Activated CD4-positive, alpha-beta T cell treated with anti-CD3 and anti-CD28 coated beads for 36 hours (primary cell): ENCODE data around the gene TCF7L2. TPM values are rescaled to one million over a fixed set of nuclear protein-coding genes. Genes with fewer than 3 reads are reported as not detected.

Experiments
- ATAC-seq: fragments of 200-7000 bp; cut with Tn5 transposase; one replicate; pipeline ENCODE4 v1.10.0; 2021; ENCODE audit warnings: mild to moderate bottlenecking, moderate library complexity
- CTCF ChIA-PET: fragments of 350-600 bp; sonication (Branson Sonifier 250); formaldehyde crosslinking; loops from one replicate; lab custom pipeline; 2021; ENCODE audit warnings: antibody characterized with exemption; lab: Charles Lee
- POLR2A ChIA-PET: fragments of 350-600 bp; sonication (Branson Sonifier 250); formaldehyde crosslinking; loops from one replicate; lab custom pipeline; 2021; ENCODE audit warnings: antibody characterized with exemption, inconsistent platforms; lab: Charles Lee
- DNase-seq: peaks from one replicate; pipeline ENCODE4 v3.0.0-alpha.2; 2020
- H3K27ac Mint-ChIP-seq: one replicate; pipeline ENCODE4 v1.8.0; 2021; ENCODE audit warnings: mixed read lengths
- H3K27me3 Mint-ChIP-seq: one replicate; pipeline ENCODE4 v1.8.0; 2021; ENCODE audit warnings: mixed read lengths
- H3K36me3 Mint-ChIP-seq: one replicate; pipeline ENCODE4 v1.8.0; 2021; ENCODE audit warnings: low read depth, mixed read lengths
- H3K4me1 Mint-ChIP-seq: one replicate; pipeline ENCODE4 v1.8.0; 2021; ENCODE audit warnings: mixed read lengths
- H3K4me3 Mint-ChIP-seq: one replicate; pipeline ENCODE4 v1.8.0; 2021; ENCODE audit warnings: mild to moderate bottlenecking, moderate library complexity, mixed read lengths
- H3K9me3 Mint-ChIP-seq: one replicate; pipeline ENCODE4 v1.8.0; 2021; ENCODE audit warnings: low read depth, mixed read lengths
- intact Hi-C, 2 experiments: fragments of 100-400 bp; cut with DNase I in 1 of 2; cut with micrococcal nuclease in 1 of 2; formaldehyde crosslinking; loops; one replicate each; pipeline versions ENCODE4 v1.14.2 to v1.15.1; 2022 to 2024; cut with DNase I, micrococcal nuclease
- total RNA-seq, 2 experiments: library from RNA; stranded (reverse); gene quantifications; one replicate each; pipeline ENCODE4 v1.2.3, GENCODE V29; 2021

TCF7L2 gene
- total RNA-seq, 2 experiments from 2014 or later, result 0.87 to 1.7 TPM

DNA sequence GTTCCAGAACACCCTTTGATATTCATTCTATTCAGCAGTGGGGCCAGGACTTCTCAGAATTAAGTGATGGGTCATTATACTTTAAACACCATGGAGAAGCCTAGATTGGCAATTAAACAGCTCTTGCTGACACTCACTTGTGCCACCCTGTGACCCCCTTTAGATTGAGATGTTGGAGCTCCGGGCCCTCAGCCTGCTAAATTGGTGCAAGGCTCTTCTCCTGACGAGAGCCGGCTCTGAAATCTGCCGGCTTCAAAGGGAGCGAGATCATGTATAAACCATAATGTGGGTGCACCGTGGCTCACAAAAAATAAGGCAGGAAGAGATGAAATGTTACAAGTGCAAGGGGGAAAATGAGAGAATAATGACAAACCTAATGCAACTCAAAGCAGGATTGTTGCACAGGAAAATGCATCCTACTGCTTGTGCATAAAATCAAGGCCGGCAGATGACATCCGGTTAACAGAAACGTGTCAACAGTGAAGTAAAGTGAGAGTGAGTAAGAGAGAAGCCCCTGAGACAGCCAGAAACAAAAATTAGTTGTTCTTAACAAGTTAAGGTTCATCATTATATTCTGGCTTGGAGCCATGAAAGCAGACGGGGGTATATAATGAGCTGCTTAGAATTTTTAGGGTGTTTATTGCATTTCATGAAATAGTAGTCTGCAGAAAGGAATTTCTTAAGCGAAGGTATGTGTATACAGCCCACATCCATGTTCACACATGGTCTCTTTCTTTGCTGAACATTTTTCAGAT is 198.2 kb downstream of the TCF7L2 start:
- H3K4me1 Mint-ChIP-seq, result no peaks in the 10 kb centered on the region
- no peak overlapping the region for H3K4me3 Mint-ChIP-seq
- peaks cover 6% of the 10 kb centered on the region for H3K36me3 Mint-ChIP-seq
- ATAC-seq (no peak), DNase-seq (no peak)
- no peaks in the 10 kb centered on the region for H3K27me3 Mint-ChIP-seq
- intact Hi-C loops, result no loop called here
- CTCF ChIA-PET, result interaction anchor here (1.4 kb wide), 1 partner anchor 26 kb away, joined by 3 read pairs; no protein-coding TSS in a partner anchor
- H3K9me3 Mint-ChIP-seq, result no peaks in the 10 kb centered on the region
- POLR2A ChIA-PET, result interaction anchor here (0.6 kb wide), 1 partner anchor 146 kb away, joined by 3 read pairs; no protein-coding TSS in a partner anchor
- no peak overlapping the region for H3K27ac Mint-ChIP-seq

DNA sequence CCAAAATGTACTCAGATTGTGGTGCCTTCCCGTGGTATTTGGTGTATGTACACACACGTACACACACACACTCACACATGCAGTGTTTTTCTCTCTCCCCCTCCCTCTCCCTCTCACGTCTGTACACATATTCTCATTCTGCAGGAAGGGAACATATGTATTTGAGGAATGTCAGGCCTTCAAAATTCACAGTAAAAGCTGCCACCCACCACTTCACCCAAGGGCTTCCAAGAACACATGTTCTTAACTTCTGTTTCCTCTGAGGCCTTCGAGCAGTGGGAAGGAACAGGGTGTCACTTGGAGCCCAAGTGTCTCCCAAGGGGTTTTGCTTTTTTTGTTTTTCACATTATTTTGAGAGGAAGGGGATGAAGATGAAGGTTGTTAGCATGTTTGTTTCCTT is 198.9 kb downstream of the TCF7L2 start:
- H3K27me3 Mint-ChIP-seq, result no peaks in the 10 kb centered on the region
- intact Hi-C loops, result no loop called here
- DNase-seq (no peak), ATAC-seq (no peak)
- no peak overlapping the region for H3K4me3 Mint-ChIP-seq
- no peaks in the 10 kb centered on the region for H3K4me1 Mint-ChIP-seq
- peaks cover 7% of the 10 kb centered on the region for H3K36me3 Mint-ChIP-seq
- ChIA-PET CTCF (interaction anchor here (0.6 kb wide), 1 partner anchor 26 kb away, joined by 3 read pairs; no protein-coding TSS in a partner anchor), POLR2A (no interaction called here)
- H3K9me3 Mint-ChIP-seq, result no peaks in the 10 kb centered on the region
- H3K27ac Mint-ChIP-seq, result no peak overlapping the region

DNA sequence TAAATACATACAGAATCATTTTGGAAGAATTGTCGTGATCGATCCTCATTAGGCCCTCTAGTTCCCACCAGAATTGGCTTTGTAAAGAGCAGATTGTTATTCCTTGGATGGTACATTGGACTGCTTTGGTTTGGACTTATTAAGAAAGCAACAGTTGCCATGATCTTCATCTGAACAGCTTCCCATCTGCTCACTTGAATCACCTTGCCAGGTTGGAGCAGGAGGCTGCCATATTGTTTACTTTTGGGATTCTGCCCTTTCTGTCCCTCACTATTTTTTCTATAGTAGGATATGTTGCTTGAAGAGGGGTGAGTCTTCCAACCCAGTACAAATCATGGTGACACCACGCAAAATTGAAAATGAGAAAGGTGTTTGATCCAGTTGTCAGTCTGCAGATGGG is 199.6 kb downstream of the TCF7L2 start:
- DNase-seq, result no peak
- ChIA-PET POLR2A (no interaction called here), CTCF (interaction anchor here (0.7 kb wide), 1 partner anchor 160 kb away, joined by 3 read pairs; no protein-coding TSS in a partner anchor)
- H3K27ac Mint-ChIP-seq, result no peak overlapping the region
- H3K9me3 Mint-ChIP-seq, result no peaks in the 10 kb centered on the region
- peaks cover 7% of the 10 kb centered on the region for H3K36me3 Mint-ChIP-seq
- intact Hi-C loops, result no loop called here
- ATAC-seq, result no peak
- no peaks in the 10 kb centered on the region for H3K4me1 Mint-ChIP-seq
- H3K4me3 Mint-ChIP-seq, result no peak overlapping the region
- no peaks in the 10 kb centered on the region for H3K27me3 Mint-ChIP-seq

DNA sequence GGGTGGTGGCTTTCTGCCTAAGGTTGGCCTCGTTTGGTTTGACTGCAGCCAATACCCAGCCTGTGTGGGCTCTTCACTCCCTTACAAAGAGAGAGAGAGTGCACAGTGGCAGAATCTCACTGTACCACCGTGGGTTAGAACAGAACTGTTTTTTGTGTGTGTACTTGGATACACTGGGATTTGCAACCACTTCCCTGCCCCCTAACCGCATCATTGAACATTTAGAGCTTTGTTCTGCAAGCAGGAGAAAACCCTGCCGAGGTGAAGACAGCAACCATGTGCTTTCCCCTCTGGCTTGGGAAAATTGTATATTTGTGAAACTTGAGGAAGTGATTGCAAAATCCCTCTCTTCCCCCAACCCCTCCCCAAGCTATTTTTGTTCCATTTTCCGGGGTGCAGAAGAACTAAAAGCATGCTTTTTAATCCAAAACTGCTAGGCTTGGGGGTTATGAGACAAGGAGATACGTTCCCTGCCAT is 201.2 kb downstream of the TCF7L2 start:
- Mint-ChIP-seq H3K27ac (no peak overlapping the region), H3K9me3 (no peaks in the 10 kb centered on the region), H3K4me1 (no peaks in the 10 kb centered on the region), H3K4me3 (no peak overlapping the region), H3K36me3 (peaks cover 7% of the 10 kb centered on the region), H3K27me3 (no peaks in the 10 kb centered on the region)
- CTCF ChIA-PET, result interaction anchor here (0.6 kb wide), 1 partner anchor 10 kb away, joined by 4 read pairs; no protein-coding TSS in a partner anchor
- no peak for ATAC-seq
- intact Hi-C loops, result no loop called here
- POLR2A ChIA-PET, result no interaction called here
- no peak for DNase-seq

DNA sequence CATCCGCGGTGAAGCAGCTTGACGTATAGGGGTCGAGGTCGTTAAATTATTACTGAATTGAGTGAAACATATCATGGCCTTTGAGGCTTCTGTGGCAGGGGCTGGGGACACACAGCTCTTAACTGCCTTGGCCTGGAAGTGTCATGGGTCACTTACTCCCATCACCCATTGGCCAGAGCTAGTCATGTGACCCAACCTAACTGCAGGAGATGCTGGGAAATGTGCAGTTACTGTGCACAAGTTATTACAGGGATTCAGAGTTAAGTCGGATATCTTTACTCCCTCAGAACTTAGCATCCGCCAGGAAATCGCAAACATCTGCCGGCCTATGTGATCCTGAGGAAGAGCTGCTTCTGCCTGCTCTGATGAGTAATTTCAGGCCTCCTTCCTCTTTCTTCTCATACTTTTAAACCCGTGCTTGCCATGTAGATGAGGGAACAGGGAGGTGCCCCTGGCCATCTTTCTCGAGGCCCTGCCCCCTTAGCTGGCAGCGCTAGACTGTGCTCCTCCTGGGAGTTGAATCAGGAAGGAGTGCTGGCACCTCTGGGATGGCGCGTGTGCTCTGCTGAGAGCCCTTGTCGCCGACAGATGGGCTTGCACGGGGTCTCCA is 203.6 kb downstream of the TCF7L2 start:
- no peaks in the 10 kb centered on the region for H3K4me1 Mint-ChIP-seq
- H3K27me3 Mint-ChIP-seq, result no peaks in the 10 kb centered on the region
- H3K36me3 Mint-ChIP-seq, result peaks cover 7% of the 10 kb centered on the region
- POLR2A ChIA-PET, result no interaction called here
- H3K4me3 Mint-ChIP-seq, result no peak overlapping the region
- intact Hi-C loops, result no loop called here
- DNase-seq, result no peak
- no peak overlapping the region for H3K27ac Mint-ChIP-seq
- CTCF ChIA-PET, result interaction anchor here (0.9 kb wide), 1 partner anchor 1017 kb away, joined by 3 read pairs; no protein-coding TSS in a partner anchor
- no peaks in the 10 kb centered on the region for H3K9me3 Mint-ChIP-seq
- no peak for ATAC-seq

- Mint-ChIP-seq H3K27me3 (no peaks in the 10 kb centered on the region), H3K27ac (no peak overlapping the region), H3K9me3 (no peaks in the 10 kb centered on the region), H3K36me3 (peaks cover 3% of the 10 kb centered on the region), H3K4me3 (no peak overlapping the region), H3K4me1 (no peaks in the 10 kb centered on the region)
- POLR2A ChIA-PET, result no interaction called here
- CTCF ChIA-PET, result no interaction called here
- intact Hi-C loops, result no loop called here
- ATAC-seq, result no peak
- DNase-seq, result no peak
These were observed 207.4 kb downstream of the TCF7L2 start for GRCh38 chr10:113157441-113157840.

DNA sequence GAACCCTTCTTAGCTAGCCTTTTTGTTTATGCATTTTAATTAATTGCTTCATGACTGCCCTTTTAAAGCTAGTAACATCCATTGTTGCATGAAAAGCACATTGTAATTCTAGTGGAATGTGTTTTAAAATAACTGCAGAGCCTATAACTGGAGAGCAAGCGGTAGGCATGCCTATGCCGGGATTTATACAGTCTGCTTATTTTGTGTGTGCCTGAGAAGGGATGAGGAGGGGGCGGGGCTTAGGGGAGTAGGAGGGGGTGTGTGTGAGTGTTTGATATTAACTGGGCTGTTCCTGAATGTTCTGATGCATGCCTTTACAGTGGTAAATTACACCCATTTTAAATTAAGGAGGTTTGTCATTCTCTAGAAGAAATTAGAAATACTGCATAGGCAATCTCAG is 208.1 kb downstream of the TCF7L2 start:
- intact Hi-C loops, result no loop called here
- Mint-ChIP-seq H3K9me3 (no peaks in the 10 kb centered on the region), H3K27me3 (no peaks in the 10 kb centered on the region), H3K27ac (no peak overlapping the region), H3K36me3 (peaks cover 2% of the 10 kb centered on the region), H3K4me3 (no peak overlapping the region), H3K4me1 (no peaks in the 10 kb centered on the region)
- DNase-seq (no peak), ATAC-seq (no peak)
- CTCF ChIA-PET, result no interaction called here
- POLR2A ChIA-PET, result no interaction called here

GRCh38 chr10:113159563-113159962 is 209.5 kb downstream of the TCF7L2 start:
- intact Hi-C loops, result no loop called here
- ChIA-PET CTCF (no interaction called here), POLR2A (interaction anchor here (0.6 kb wide), 1 partner anchor 17 kb away, joined by 8 read pairs; no protein-coding TSS in a partner anchor)
- H3K4me1 Mint-ChIP-seq, result no peaks in the 10 kb centered on the region
- no peak for ATAC-seq
- H3K36me3 Mint-ChIP-seq, result no peaks in the 10 kb centered on the region
- H3K27me3 Mint-ChIP-seq, result no peaks in the 10 kb centered on the region
- no peak for DNase-seq
- H3K9me3 Mint-ChIP-seq, result no peaks in the 10 kb centered on the region
- H3K27ac Mint-ChIP-seq, result no peak overlapping the region
- H3K4me3 Mint-ChIP-seq, result no peak overlapping the region

- H3K36me3 Mint-ChIP-seq, result no peaks in the 10 kb centered on the region
These were observed 210.6 kb downstream of the TCF7L2 start for GRCh38 chr10:113160641-113161040.

GRCh38 chr10:113161066-113161465 is 211.0 kb downstream of the TCF7L2 start:
- Mint-ChIP-seq H3K27ac (no peak overlapping the region), H3K36me3 (no peaks in the 10 kb centered on the region), H3K4me1 (no peaks in the 10 kb centered on the region), H3K9me3 (no peaks in the 10 kb centered on the region), H3K4me3 (no peak overlapping the region), H3K27me3 (peaks cover 2% of the 10 kb centered on the region)
- intact Hi-C loops, result no loop called here
- DNase-seq, result no peak
- ChIA-PET POLR2A (no interaction called here), CTCF (interaction anchor here (0.7 kb wide), 1 partner anchor 10 kb away, joined by 4 read pairs; no protein-coding TSS in a partner anchor)
- ATAC-seq, result no peak

More at GRCh38 chr10:113160641-113161040, 210.6 kb downstream of the TCF7L2 start:
- DNase-seq (no peak), ATAC-seq (no peak)
- CTCF ChIA-PET, result interaction anchor here (0.7 kb wide), 1 partner anchor 10 kb away, joined by 4 read pairs; no protein-coding TSS in a partner anchor
- no peaks in the 10 kb centered on the region for H3K9me3 Mint-ChIP-seq
- H3K27me3 Mint-ChIP-seq, result no peaks in the 10 kb centered on the region
- POLR2A ChIA-PET, result no interaction called here
- H3K4me1 Mint-ChIP-seq, result no peaks in the 10 kb centered on the region
- intact Hi-C loops, result no loop called here
- no peak overlapping the region for H3K4me3 Mint-ChIP-seq
- no peak overlapping the region for H3K27ac Mint-ChIP-seq

DNA sequence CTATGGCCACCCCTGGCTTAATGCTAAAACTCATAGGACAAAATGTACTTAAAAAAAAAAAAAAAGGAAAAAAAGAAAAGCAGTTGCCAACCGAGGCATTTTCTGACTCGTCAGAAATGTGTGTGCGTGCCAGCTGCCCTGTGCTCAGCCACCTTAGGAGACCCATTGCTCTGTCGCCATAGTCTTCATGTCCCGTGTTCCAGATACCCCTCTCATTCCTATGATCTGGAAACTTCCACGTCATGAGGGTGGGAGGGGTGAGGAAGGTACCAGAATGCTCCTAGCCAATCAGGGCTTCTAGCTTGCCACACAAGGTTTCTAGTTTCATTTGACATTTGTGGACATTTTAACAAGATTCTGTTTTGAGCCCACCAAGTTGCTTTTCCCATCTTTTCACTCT is 212.9 kb downstream of the TCF7L2 start:
- ChIA-PET POLR2A (no interaction called here), CTCF (no interaction called here)
- DNase-seq, result no peak
- no peak overlapping the region for H3K4me3 Mint-ChIP-seq
- no peaks in the 10 kb centered on the region for H3K4me1 Mint-ChIP-seq
- H3K27ac Mint-ChIP-seq, result no peak overlapping the region
- intact Hi-C loops, result no loop called here
- no peak for ATAC-seq
- peaks cover 2% of the 10 kb centered on the region for H3K27me3 Mint-ChIP-seq
- no peaks in the 10 kb centered on the region for H3K9me3 Mint-ChIP-seq
- no peaks in the 10 kb centered on the region for H3K36me3 Mint-ChIP-seq
